OCI-LY3 (cell line): ENCODE results near the gene POLR3B.

Source experiments
- H2AFZ ChIP-seq: fragments of 200-600, 300-600 bp; shearing (Covaris generic); 2 replicates; pipeline ENCODE4 v1.6.0; 2014; ENCODE audit warnings: antibody characterized with exemption, low read depth, low read length
- H3K27ac ChIP-seq: fragments of 200-600, 300-600 bp; sonication (generic); 2 replicates; pipeline ENCODE4 v1.5.1; 2014; ENCODE audit warnings: mild to moderate bottlenecking, low read length, moderate library complexity, mixed read lengths
- H3K27me3 ChIP-seq: fragments of 200-600, 300-600 bp; sonication (generic); 2 replicates; pipeline ENCODE4 v1.6.1; 2014; ENCODE audit warnings: low read depth, low read length, mixed read lengths
- H3K36me3 ChIP-seq: fragments of 200-600, 300-600 bp; sonication (generic); replicated peaks from 2 replicates; pipeline ENCODE3; 2014; ENCODE audit warnings: low read depth, low read length, mixed read lengths
- H3K4me1 ChIP-seq: fragments of 300-600, 200-600 bp; sonication (generic); 2 replicates; pipeline ENCODE4 v1.6.1; 2014; ENCODE audit warnings: low read length, mixed read lengths
- H3K4me2 ChIP-seq: fragments of 200-600, 300-600 bp; sonication (generic); 2 replicates; pipeline ENCODE4 v1.6.1; 2014; ENCODE audit warnings: low read length, mixed read lengths
- H3K4me3 ChIP-seq: fragments of 300-600, 200-600 bp; sonication (generic); 2 replicates; pipeline ENCODE4 v1.5.1; 2014; ENCODE audit warnings: antibody characterized with exemption, mild to moderate bottlenecking, low read length, moderate library complexity
- H3K79me2 ChIP-seq: fragments of 300-600, 200-600 bp; shearing (Covaris generic); 2 replicates; pipeline ENCODE4 v1.6.1; 2014; ENCODE audit warnings: mild to moderate bottlenecking, low read length, mixed read lengths
- H3K9ac ChIP-seq: fragments of 300-600, 200-600 bp; shearing (Covaris generic); 2 replicates; pipeline ENCODE4 v1.6.0; 2014; ENCODE audit warnings: mild to moderate bottlenecking, low read length, moderate library complexity
- H3K9me3 ChIP-seq: fragments of 200-600, 300-600 bp; shearing (Covaris generic); 2 replicates; pipeline ENCODE4 v1.6.1; 2014; ENCODE audit warnings: low read length, mixed read lengths; ENCODE audit not compliant: insufficient read depth
- H4K20me1 ChIP-seq: fragments of 200-600, 300-600 bp; sonication (generic); 2 replicates; pipeline ENCODE4 v1.6.1; 2016; ENCODE audit warnings: low read length, mixed read lengths; ENCODE audit not compliant: insufficient read depth
- CTCF ChIP-seq: fragments of 200-600, 300-600 bp; sonication (generic); IDR thresholded peaks from 2 replicates; pipeline ENCODE4 v1.5.1; 2014; ENCODE audit warnings: antibody characterized with exemption, low read length, low read depth
- EZH2phosphoT487 ChIP-seq: fragments of 200-600 bp; shearing (Covaris generic); IDR thresholded peaks from 2 replicates; pipeline ENCODE4 v1.6.1; 2018; ENCODE audit warnings: antibody characterized with exemption, mixed run types, low read depth

POLR3B gene

DNA sequence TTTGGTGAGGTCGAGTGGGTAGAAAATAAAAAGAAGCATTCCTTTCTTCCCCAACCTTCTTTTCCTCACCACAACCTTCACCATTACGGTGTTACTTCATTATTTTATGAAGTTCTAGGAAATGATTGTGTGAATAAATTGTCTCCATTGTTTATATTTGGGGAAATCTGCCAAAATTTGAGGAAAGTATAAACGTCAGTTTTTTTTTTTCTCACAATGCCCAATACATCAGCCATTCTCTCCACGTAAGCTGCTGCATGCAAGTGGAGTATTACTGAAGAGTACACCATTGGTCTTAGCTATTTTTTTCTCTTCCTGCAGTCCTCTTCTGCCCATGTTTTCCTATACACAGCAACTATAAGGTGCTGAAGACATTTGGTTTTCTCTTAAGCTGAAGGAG, 9.1 kb upstream of the POLR3B start:
- H3K4me2 ChIP-seq: no peak overlapping the region
- no peak overlapping the region for H3K27ac ChIP-seq
- H3K4me1 ChIP-seq: no peaks in the 10 kb centered on the region
- peaks cover 15% of the 10 kb centered on the region for H3K27me3 ChIP-seq
- no peak overlapping the region for H3K9ac ChIP-seq
- H3K9me3 ChIP-seq: no peaks in the 10 kb centered on the region
- no peaks in the 10 kb centered on the region for H3K79me2 ChIP-seq
- no peak overlapping the region for H3K4me3 ChIP-seq
- no peak overlapping the region for H2AFZ ChIP-seq
- TF ChIP-seq CTCF (no peak), EZH2phosphoT487 (no peak)
- H3K36me3 ChIP-seq: no peaks in the 10 kb centered on the region
- H4K20me1 ChIP-seq: no peaks in the 10 kb centered on the region

GRCh38 chr12:106353175-106353574, 4.4 kb upstream of the POLR3B start:
- Histone ChIP-seq H3K27me3 (peaks cover 15% of the 10 kb centered on the region), H3K4me3 (no peak overlapping the region), H2AFZ (no peak overlapping the region), H3K79me2 (peaks cover 2% of the 10 kb centered on the region; the same call in 1 of the 2 replicates), H3K36me3 (no peaks in the 10 kb centered on the region), H3K4me2 (no peak overlapping the region), H3K27ac (no peak overlapping the region), H4K20me1 (no peaks in the 10 kb centered on the region), H3K9me3 (no peaks in the 10 kb centered on the region), H3K9ac (no peak overlapping the region), H3K4me1 (0 out of 2 replicates have a peak, but pooled peaks cover 5% of the 10 kb centered on the region)
- TF ChIP-seq CTCF (no peak), EZH2phosphoT487 (no peak)

DNA sequence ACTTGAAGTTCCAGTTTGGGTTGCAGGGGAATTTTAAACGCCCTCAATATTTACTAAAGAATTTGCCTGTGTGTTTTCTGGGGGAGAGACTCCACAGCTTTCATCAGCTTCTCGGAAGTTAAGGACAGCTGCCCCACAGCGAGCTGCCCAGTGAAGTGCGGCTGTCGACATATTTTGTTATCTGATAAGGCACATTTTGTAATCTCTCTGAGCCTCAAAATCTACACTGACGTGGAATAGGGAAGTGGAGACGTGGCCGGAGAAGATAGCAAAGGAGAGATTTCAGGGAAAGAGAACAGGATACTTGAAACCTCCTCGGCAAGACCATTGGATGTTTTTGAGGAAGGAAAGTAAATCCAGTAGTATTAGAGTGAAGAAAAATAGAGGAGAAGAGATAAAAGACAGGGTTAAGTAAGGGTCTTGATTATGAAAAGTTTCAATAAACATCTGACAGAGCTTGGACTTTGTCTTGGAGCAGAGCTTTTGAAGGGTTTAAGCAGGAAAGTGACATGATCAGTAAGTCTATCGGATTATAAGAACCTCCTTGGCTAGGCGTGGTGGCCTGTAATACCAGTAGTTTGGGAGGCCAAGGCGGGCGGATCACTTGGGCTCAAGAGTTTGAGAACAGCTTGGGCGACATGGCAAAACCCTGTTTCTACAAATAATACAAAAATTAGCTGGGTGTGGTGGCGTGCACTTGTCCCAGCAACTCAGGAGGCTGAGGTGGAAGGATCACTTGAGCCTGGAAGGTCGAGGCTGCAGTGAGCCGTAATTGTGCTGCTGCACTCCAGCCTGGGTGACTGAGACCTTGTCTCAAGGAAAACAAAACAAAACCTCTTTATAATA, 1.1 kb downstream of the POLR3B start:
- TF ChIP-seq CTCF (no peak), EZH2phosphoT487 (no peak)
- peaks cover 9% of the 10 kb centered on the region; the same call in 1 of the 2 replicates for H3K4me1 ChIP-seq
- peaks cover 10% of the 10 kb centered on the region for H3K79me2 ChIP-seq
- no peaks in the 10 kb centered on the region for H3K9me3 ChIP-seq
- H4K20me1 ChIP-seq: no peaks in the 10 kb centered on the region
- no peaks in the 10 kb centered on the region for H3K27me3 ChIP-seq
- H2AFZ ChIP-seq: peak overlapping the region; percentile 76
- H3K4me2 ChIP-seq: peak overlapping the region; percentile 95
- H3K36me3 ChIP-seq: no peaks in the 10 kb centered on the region
- H3K4me3 ChIP-seq: peak overlapping the region; percentile 80
- peak overlapping the region; percentile 70 for H3K27ac ChIP-seq
- peak overlapping the region; percentile 73 for H3K9ac ChIP-seq

- Histone ChIP-seq H2AFZ (no peak overlapping the region), H3K4me3 (no peak overlapping the region), H3K9me3 (no peaks in the 10 kb centered on the region), H3K4me1 (peaks cover 9% of the 10 kb centered on the region; the same call in 1 of the 2 replicates), H3K79me2 (peaks cover 10% of the 10 kb centered on the region), H3K27ac (no peak overlapping the region), H4K20me1 (no peaks in the 10 kb centered on the region), H3K27me3 (no peaks in the 10 kb centered on the region), H3K9ac (no peak overlapping the region), H3K4me2 (no peak overlapping the region), H3K36me3 (no peaks in the 10 kb centered on the region)
- TF ChIP-seq CTCF (no peak), EZH2phosphoT487 (no peak)
Observed at GRCh38 chr12:106359646-106360399, 2.3 kb downstream of the POLR3B start.
